Measurements from ENCODE around the gene SEMA7A. TPM values are rescaled to one million over a fixed set of nuclear protein-coding genes. Genes with fewer than 3 reads are reported as not detected.
"Not testable (repeated sequence)": the region's sequence is repeated elsewhere in the genome, so short reads cannot be mapped to it uniquely, and the experiment has no call there.

The SEMA7A gene
- total and polyA plus RNA-seq, 3 donors from 2014 or later = 80.7 to 220 (median 217) TPM

GRCh38 chr15:74364936-74365597 is 68.7 kb downstream of the SEMA7A start:
- no peaks in the 10 kb centered on the region for H3K27me3 ChIP-seq
- intact Hi-C loops (cut with DNase I; ENCODE audit: low total_unique reads) = no loop called here
- no peak for TF ChIP-seq POLR2A (IDR thresholded peaks at IDR 0.05)
- no peak for TF ChIP-seq CTCF (IDR thresholded peaks at IDR 0.05)
- H3K36me3 ChIP-seq (ENCODE audit: low read depth, missing control alignments) = no peaks in the 10 kb centered on the region
- peak overlapping the region; percentile 64 to 87 for H3K4me3 ChIP-seq
- no peaks in the 10 kb centered on the region for H3K9me3 ChIP-seq
- 22 to 37% methylated on average over 12 of the region's 12 CpGs for WGBS, 2 donors
- H3K4me1 ChIP-seq = peaks cover 35% of the 10 kb centered on the region
- peak overlapping the region; percentile 93 to 94 for H3K27ac ChIP-seq
- DNase-seq = no peak

GRCh38 chr15:74362482-74362881 is 71.3 kb downstream of the SEMA7A start:
- Histone ChIP-seq H3K4me1 (peaks cover 21% of the 10 kb centered on the region), H3K4me3 (no peak overlapping the region), H3K27me3 (no peaks in the 10 kb centered on the region), H3K27ac (peak overlapping the region in 1 of 2 donors; percentile 1), H3K9me3 (no peaks in the 10 kb centered on the region), H3K36me3 (ENCODE audit: low read depth, missing control alignments) (no peaks in the 10 kb centered on the region)
- intact Hi-C loops (cut with DNase I; ENCODE audit: low total_unique reads) = no loop called here
- DNase-seq = no peak
- TF ChIP-seq POLR2A (IDR thresholded peaks at IDR 0.05) = no peak
- TF ChIP-seq CTCF (IDR thresholded peaks at IDR 0.05) = no peak
- 68 to 80% methylated on average over 1 of the region's 1 CpG for WGBS, 2 donors

GRCh38 chr15:74360855-74361254 is 72.9 kb downstream of the SEMA7A start:
- Histone ChIP-seq H3K4me1 (peaks cover 23% of the 10 kb centered on the region), H3K27ac (peak overlapping the region in 1 of 2 donors; percentile 11)
- intact Hi-C loops (cut with DNase I; ENCODE audit: low total_unique reads); DNase-seq; H3K4me3 ChIP-seq; H3K9me3 ChIP-seq; H3K36me3 ChIP-seq (ENCODE audit: low read depth, missing control alignments); H3K27me3 ChIP-seq: not testable (repeated sequence)
- 43 to 56% methylated on average over 1 of the region's 1 CpG for WGBS, 2 donors

GRCh38 chr15:74359376-74359775 is 74.4 kb downstream of the SEMA7A start:
- H3K9me3 ChIP-seq; H3K36me3 ChIP-seq (ENCODE audit: low read depth, missing control alignments); H3K4me3 ChIP-seq; DNase-seq; intact Hi-C loops (cut with DNase I; ENCODE audit: low total_unique reads); H3K27me3 ChIP-seq: not testable (repeated sequence)
- peak overlapping the region in 1 of 2 donors; percentile 43 for H3K27ac ChIP-seq
- H3K4me1 ChIP-seq = peaks cover 22% of the 10 kb centered on the region
- WGBS, 2 donors = 72 to 78% methylated on average over 6 of the region's 6 CpGs

Small RNAs within 50 kb of the gene (microRNA-seq; reads per million reads assigned to microRNA genes)
- 0 to 2.1 reads per million in 2 donors for gene MIR6881 (ENCODE audit: borderline number of aligned reads in 2 of 2, borderline replicate concordance in 1 of 2)

Small RNAs within 50 kb of the gene (small RNA-seq; reads per million reads assigned to genes)
- gene MIR6881 = 0 reads per million in 2 donors

Other genes with a start within 250 kb of the SEMA7A start
- 1 to 10 TPM; 4.1 to 9.3 TPM for gene STRA6, start 231.2 kb downstream of the SEMA7A start, total RNA-seq
- 14.1 TPM for gene STRA6, start 231.2 kb downstream of the SEMA7A start, polyA plus RNA-seq (ENCODE audit: insufficient read depth, low read depth, low replicate concordance)
- gene CCDC33, start 197.6 kb downstream of the SEMA7A start, total RNA-seq = 10 to 100 TPM; 11.6 to 18.5 TPM
- 41.3 TPM for gene CCDC33, start 197.6 kb downstream of the SEMA7A start, polyA plus RNA-seq (ENCODE audit: insufficient read depth, low read depth, low replicate concordance)
- 10 to 100 TPM; 74.3 to 76.4 TPM for gene CYP11A1, start 66.3 kb downstream of the SEMA7A start, total RNA-seq
- gene CYP11A1, start 66.3 kb downstream of the SEMA7A start, polyA plus RNA-seq (ENCODE audit: insufficient read depth, low read depth, low replicate concordance) = 76.2 TPM
- gene UBL7, start 27.2 kb upstream of the SEMA7A start, total RNA-seq = 10 to 100 TPM; 61.9 to 70.6 TPM
- gene UBL7, start 27.2 kb upstream of the SEMA7A start, polyA plus RNA-seq (ENCODE audit: insufficient read depth, low read depth, low replicate concordance) = 104 TPM
- 10 to 100 TPM; 53.7 to 58.1 TPM for gene ARID3B, start 107.3 kb upstream of the SEMA7A start, total RNA-seq
- gene ARID3B, start 107.3 kb upstream of the SEMA7A start, polyA plus RNA-seq (ENCODE audit: insufficient read depth, low read depth, low replicate concordance) = 50.3 TPM
- 100 to 1,000 TPM; 162 to 197 TPM for gene CLK3, start 181.9 kb upstream of the SEMA7A start, total RNA-seq
- 137 TPM for gene CLK3, start 181.9 kb upstream of the SEMA7A start, polyA plus RNA-seq (ENCODE audit: insufficient read depth, low read depth, low replicate concordance)